Measurements from ENCODE around the gene GRAMD4. TPM values are rescaled to one million over a fixed set of nuclear protein-coding genes. Genes with fewer than 3 reads are reported as not detected.

Gene GRAMD4
- total RNA-seq, 1 donor from 2014 or later = 71.4 TPM

GRCh38 chr22:46684706-46685105 lies 64.5 kb downstream of the GRAMD4 start:
- Histone ChIP-seq H3K9me3 (no peaks in the 10 kb centered on the region), H3K27ac (no peak overlapping the region), H3K4me1 (peaks cover 24% of the 10 kb centered on the region), H3K27me3 (no peaks in the 10 kb centered on the region), H3K36me3 (peaks cover 45% of the 10 kb centered on the region), H3K4me3 (no peak overlapping the region)
- no peak for DNase-seq
- intact Hi-C loops (cut with DNase I) = no loop called here
- ATAC-seq = peak; percentile 6
- TF ChIP-seq CTCF (IDR thresholded peaks at IDR 0.05) = no peak

DNA sequence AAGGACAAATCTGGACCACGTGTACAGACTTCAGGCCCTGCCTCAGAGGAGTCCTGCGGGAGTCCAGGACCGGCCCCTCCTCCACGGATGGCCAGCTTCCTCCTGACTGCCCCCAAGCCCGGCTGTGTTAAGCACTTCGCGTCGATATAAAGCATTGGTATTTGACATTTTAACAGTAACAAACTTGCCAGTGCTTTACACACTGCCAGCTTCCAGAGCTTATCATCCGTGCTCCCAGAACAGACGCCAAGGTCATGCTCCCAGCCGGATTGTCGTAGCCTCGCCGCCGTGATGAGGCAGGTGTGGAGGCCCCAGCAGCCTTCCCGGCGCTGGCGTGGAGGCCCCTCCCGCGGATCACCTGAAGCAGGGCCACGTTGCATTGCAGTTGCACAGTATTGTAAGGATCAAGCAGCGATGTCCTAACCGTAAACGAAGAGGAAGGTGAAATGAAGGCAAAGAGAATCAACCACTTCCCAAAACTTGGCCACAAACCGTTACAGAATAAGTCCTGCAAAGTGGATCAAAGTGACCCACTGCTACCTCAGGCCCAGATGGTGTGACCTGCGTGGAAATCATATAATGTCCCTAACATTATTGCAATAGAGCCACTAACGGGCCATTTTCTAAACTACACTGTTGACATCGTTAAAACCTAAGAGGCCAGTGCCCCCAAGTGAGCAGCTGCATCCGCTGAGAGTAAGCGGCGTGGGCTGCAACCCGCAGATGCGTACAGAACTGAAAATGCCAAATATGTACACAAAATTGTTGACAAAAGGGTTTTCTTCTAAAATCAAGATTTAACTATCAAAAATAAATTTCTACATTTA lies 66.2 kb downstream of the GRAMD4 start:
- DNase-seq = no peak
- TF ChIP-seq CTCF (IDR thresholded peaks at IDR 0.05) = no peak
- Histone ChIP-seq H3K36me3 (peaks cover 63% of the 10 kb centered on the region), H3K4me3 (no peak overlapping the region), H3K27me3 (no peaks in the 10 kb centered on the region), H3K4me1 (peaks cover 24% of the 10 kb centered on the region), H3K9me3 (no peaks in the 10 kb centered on the region), H3K27ac (peak overlapping the region; percentile 49)
- peak; percentile 31 for ATAC-seq
- intact Hi-C loops (cut with DNase I) = no loop called here

- Histone ChIP-seq H3K9me3 (no peaks in the 10 kb centered on the region), H3K27me3 (no peaks in the 10 kb centered on the region), H3K4me1 (peaks cover 24% of the 10 kb centered on the region), H3K4me3 (no peak overlapping the region), H3K27ac (no peak overlapping the region), H3K36me3 (peaks cover 69% of the 10 kb centered on the region)
- DNase-seq (no peak), ATAC-seq (no peak)
- intact Hi-C loops (cut with DNase I) = no loop called here
- no peak for TF ChIP-seq CTCF (IDR thresholded peaks at IDR 0.05)
These were observed 66.9 kb downstream of the GRAMD4 start for GRCh38 chr22:46687048-46687444.

DNA sequence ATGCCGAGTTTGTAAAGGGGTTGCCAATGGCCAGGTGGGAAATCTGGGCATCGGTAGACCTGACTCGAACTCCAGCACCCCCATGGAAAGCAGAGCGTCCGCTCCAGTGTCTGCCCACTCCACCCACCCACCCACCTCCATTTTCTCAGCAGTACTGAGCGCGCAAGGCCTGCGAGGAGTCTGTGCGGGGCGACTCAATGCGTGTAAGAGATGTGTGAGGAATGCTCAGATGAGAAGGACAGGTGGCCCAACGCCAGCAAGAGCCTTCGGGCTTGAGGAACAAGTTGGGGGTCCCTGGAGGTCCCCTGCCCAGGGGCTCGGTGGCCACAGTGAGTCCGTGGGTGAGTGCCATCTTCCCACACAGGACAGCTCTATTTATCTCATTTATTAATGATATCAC lies 67.3 kb downstream of the GRAMD4 start:
- Histone ChIP-seq H3K36me3 (peaks cover 69% of the 10 kb centered on the region), H3K4me3 (no peak overlapping the region), H3K9me3 (no peaks in the 10 kb centered on the region), H3K27ac (no peak overlapping the region), H3K4me1 (peaks cover 24% of the 10 kb centered on the region), H3K27me3 (no peaks in the 10 kb centered on the region)
- DNase-seq = no peak
- intact Hi-C loops (cut with DNase I) = no loop called here
- no peak for TF ChIP-seq CTCF (IDR thresholded peaks at IDR 0.05)
- ATAC-seq = no peak

DNA sequence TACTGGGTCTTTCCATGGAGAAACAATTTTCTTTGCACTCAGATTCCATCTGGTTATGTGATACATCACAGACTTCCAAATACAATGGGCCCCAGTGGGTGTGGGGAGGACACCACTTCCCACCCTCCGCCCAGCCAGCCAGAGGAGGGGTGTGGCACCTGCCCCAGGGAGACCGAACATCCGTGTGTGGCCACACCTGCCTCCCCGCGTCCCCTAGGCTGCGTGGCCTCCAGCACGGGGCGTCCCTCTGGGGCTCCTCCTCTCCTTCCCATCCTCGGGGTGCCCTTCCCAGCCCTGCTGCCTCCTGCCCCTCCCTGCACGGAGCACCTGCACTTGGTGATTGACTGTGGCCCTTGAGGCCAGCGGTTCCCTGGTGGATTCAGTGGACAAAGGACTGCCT lies 68.8 kb downstream of the GRAMD4 start:
- Histone ChIP-seq H3K9me3 (no peaks in the 10 kb centered on the region), H3K27ac (no peak overlapping the region), H3K27me3 (no peaks in the 10 kb centered on the region), H3K36me3 (peaks cover 80% of the 10 kb centered on the region), H3K4me3 (no peak overlapping the region), H3K4me1 (peaks cover 24% of the 10 kb centered on the region)
- no peak for TF ChIP-seq CTCF (IDR thresholded peaks at IDR 0.05)
- DNase-seq (no peak), ATAC-seq (peak; percentile 10)
- intact Hi-C loops (cut with DNase I) = no loop called here

Measured in upper lobe of right lung (tissue), 1 donor.